HG03354 (cell line): ENCODE results near the gene RRAD.
"Not testable (repeated sequence)": the region's sequence is repeated elsewhere in the genome, so short reads cannot be mapped to it uniquely, and the experiment has no call there.

Experiments
- ATAC-seq: cut with Tn5 transposase; IDR thresholded peaks from one replicate; pipeline ENCODE4 v1.9.1; 2021; ENCODE audit warnings: mild to moderate bottlenecking; ENCODE audit not compliant: unreplicated experiment, poor library complexity, severe bottlenecking

Gene RRAD

DNA sequence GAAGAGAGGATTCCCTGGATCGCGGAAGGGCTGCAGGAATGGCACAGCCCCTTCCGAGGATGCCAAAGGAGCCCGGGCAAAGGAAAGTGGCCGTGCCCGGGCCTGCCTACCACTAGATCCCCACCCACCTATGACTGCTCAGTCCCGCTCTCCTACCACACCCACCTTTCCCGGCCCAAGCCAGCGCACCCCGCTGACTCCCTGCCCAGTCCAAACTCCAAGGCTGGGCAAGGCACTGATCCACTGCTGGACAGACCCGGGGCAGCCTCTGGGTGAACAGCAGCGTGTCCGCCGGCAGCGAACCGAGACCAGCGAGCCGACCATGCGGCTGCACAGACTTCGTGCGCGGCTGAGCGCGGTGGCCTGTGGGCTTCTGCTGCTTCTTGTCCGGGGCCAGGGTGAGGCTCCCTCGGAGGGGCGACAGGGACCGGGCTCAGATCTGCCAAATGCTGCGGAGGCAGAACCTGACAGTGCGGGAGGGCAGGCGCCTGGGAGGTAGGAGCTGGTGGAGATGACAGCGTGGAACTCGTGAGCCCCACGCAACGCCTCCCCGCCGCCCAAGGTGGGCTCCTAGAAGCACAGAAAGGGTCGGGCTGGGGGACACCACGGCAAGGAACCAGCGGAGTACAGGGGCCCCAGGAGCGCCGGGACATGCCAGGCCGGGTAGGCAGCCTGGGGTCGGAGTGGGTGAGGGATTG, 10.1 kb upstream of the RRAD start, which contains the start of gene CES2:
Gene CES2 (plus strand): TSS at position 203 of the 698 bp plus-strand sequence. CDS start 120 bp downstream, at position 323.
- no peak for ATAC-seq

DNA sequence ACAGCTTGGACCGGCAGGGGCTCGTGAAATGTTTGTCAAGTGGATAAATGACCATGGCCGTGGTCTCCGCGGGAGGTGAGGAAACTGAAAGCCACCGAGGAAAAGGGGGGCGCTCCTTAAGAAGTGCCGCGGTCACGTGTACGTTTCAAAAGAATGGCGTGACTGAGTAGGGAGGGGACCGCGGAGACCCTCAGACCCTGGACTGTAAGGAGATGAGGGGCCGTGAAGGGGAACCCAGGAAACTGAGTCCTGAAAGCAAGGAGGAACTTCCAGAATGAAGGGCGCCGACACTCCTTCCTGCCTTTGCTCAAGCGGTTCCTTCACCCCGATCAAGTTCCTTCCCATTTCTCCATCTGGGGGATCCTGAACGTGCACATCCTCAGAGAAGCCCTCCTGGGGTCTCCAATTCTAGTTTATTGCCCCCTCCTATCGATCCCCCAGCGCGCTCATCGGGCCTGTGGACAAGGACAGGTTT, 9.5 kb upstream of the RRAD start:
- ATAC-seq: not testable (repeated sequence)

DNA sequence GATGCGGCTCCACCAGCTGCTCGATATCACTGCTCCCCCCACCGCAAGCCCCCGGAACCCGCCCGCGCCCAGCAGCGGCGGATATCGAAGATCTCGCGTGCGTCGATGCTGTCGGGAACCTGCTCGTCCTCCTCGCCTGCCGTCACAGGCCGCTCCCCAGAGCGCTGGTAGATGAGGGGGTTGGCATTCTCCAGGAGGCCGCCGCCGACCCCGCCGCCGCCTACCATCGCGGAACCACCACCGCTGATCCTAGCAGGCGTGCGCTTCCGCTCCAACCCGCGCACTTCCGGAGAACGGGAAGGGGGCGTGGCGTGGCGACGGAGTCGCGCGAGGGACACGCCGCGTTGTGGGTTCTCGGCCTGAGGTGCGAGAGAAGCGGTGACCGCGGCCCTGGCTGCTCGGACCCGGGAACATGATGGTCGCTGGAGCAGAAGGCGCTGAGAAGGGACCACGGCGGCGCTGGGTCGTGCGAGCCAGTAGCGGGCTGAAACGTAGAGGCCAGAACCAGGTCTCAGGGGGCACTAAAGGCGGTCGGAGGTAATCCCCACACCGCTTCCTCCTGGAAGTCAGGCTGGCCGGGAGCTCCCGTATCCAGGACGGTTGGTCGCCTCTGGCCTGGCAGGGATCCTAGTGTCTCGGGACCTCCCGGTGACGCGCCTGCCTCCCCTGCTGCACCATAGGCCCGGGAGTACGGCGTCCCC, 9.0 kb upstream of the RRAD start, which contains the start of gene CIAO2B:
Gene CIAO2B (minus strand): TSS at position 265 of the 701 bp plus-strand sequence. CDS start 38 bp downstream, at position 227.
- ATAC-seq: peak; percentile 78

DNA sequence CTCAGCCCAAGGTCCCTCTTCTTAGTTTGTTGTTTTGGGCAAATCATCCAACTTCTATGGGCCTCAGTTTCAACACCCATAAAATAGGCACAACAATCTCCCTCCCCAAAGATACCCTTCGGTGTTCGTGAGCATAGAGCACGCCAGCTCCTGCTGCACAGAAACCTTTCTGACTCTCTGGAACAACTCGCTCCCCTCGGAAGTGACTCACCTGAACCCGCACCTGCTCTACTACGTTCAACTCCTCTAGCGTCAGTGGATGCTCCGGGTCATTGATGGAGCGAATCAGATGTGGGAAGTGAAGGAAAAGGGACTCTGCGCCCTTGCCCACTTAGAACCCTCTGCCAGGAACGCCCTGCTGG, 8.4 kb upstream of the RRAD start:
- ATAC-seq: peak; percentile 21

DNA sequence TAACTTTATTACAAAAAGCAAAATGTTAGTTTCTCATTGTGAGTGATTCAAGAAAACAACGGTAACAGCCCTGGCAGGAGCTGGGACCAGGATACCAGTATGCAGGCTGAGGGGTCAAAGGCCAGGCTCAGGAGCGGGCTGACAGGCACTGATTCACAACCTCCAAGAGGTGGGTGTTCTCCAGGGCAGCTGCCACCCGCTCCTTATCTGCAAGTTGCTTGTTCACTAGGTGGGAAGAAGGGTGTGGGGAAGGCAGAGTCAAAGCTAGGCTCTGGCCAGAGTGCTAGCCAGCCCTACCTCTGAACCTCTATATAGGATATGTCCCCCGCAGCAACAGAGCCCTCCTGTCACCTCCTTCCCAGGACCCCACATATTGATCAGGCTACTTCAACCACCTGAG, 6.7 kb upstream of the RRAD start:
- ATAC-seq: no peak

DNA sequence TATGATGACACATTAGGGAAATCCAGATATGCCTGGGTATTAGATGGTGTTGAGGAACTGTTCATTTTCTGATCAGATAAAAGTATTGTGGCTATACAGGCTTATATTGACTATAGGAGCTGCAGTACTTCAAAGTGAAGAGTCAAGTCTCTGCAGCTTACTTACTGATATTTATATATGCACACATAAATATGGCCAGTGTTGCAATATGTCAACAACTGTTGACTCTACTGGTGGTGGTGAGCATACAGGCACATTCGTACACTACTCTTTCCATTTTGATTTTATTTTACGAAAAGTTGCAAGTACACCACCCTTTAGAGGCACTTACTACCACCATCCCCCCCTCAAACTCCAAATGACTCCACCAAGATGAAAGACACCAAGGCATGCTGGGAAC, 6.3 kb upstream of the RRAD start:
- no peak for ATAC-seq

DNA sequence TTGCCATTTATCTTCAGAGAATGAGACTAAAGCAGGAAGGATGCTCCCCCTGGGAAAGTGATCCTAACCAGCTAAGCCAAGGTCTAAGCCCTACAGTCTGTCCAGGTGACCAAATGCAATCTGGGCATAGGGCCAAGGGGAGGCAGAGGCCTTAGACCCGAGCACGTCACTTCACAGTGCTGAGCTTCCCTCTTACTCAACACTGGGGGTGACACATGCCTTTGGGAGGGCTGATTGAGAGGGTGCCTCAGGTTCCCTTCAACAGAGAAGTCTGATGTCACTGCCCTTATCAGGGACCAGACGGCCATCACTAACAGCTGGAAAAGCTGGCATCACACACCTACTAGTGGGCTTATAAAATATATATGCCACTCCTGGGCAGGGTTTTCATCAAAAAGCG, 4.9 kb upstream of the RRAD start:
- ATAC-seq: no peak

DNA sequence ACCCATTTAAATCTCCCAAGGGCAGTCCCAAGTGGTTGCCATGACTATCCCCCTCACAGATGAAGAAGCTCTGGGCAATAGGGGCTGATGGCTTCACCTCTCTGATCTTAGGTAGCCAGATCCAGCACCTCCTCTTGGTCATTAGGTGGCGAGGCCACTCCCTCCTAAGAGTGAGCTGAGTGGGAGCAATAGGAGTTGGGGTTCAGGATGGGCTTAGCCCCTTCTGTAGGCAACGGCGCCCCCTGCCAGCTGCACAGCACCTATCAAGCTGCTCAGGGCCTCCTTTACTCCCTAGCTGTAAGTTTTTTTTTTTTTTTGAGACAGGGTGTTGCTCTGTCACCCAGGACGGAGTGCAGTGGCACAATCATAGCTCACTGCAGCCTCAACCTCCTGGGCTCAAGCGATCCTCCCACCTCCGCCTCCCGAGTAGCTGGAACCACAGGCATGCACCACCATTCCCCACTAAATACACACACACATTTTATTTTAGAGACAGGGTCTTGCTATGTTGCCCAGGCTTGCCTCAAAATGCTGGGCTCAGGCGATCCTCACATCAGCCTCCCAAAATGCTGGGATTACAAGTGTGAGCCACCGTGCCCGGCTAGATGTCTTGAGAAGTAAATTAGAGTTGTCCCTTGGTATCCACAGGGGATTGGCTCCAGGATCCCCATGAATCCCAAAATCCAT, 3.5 kb upstream of the RRAD start:
- ATAC-seq: no peak

DNA sequence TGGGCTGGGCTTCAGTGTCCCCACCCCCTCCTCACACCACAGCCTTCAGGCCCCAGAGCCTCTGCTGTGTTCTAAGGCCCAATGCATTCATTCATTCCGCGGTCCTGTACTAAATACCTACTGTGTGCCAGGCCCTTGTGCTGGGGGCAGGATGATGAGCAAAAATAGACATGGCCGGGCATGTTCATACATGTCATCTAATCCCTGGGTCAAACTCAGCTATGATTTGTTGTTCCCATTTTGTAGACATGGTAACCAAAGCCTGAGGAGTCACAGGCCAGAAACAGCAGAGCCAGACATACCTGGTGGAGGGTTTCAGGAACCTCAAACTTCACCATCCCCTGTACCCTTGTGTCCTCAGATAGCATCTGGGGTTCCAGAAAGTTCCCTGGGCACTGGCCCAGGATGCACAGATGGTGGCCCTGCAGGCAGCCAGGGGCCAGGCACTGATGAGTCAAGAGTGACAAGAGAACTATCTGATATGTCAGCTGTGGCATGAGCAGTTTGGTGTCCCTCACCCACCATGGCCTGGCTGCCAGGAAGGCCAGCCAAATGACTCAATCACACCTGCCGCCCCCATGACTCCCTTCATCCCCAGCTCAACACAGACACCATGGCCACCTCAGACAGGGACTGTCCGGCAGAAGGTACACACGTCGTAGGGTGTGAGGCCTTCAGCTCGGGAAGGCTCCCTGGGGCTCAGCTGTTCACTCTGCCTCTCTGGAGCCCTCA, 2.7 kb upstream of the RRAD start:
- ATAC-seq: no peak

DNA sequence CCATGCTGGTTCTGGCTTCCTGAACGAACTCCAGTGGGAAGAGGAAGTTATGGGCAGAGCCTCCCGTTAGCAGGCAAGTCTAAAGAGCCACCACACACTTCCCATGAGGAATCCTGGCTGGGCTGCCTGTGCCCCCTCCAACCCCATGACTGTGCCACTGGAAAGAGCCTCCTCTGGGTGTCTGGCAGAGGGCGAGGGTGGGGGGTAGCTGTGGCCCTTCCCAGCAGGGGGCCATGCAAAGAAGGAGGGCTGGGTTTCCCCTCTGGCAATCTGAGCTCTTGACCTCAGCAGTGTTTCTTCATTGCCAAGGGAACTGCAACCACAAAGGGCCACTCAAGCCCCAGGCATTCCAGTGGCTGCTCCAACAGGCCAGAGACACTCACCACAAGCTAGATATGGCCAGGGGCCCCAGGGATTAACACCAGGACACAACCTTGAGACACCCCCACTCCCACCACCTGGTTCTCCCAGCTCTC, 1.7 kb upstream of the RRAD start:
- ATAC-seq: peak; percentile 44

DNA sequence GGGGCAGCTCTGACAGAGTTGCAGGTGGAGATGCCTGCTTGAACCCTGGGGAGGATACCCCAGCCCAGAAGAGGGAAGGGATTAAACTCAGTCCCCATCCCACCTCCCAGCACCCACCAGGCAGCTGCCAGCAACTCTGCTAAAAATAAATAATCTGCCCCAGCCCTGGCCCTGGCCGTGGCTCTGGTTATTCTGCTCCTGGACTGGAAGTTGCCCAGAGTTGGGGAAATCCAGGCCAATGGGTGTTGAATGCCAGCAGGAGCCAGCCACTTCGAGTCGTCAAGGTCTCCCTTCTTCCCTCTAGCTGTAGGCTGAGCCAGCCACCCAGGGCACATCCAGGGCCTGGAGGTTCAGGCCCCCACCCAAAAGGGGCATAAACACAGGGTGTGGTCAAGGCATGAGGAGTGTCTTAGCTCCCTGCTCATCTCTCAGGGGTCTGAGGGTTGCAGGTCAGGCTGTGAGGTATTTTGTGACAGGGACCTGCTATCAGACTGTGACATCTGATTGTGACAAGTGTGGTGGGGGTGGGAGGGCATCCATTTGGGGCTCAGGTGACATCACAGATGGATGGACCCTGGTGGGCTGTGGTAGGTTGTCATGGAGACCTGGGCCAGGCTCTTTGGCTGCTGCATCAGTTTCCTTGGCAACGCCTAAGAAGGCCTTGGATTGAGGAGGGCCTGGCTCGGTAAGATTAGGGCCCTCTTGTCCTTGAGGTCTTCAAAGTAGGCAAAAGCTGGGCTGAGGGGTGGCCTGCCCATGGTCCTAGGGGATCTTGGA, 1.0 kb upstream of the RRAD start:
- ATAC-seq: no peak

DNA sequence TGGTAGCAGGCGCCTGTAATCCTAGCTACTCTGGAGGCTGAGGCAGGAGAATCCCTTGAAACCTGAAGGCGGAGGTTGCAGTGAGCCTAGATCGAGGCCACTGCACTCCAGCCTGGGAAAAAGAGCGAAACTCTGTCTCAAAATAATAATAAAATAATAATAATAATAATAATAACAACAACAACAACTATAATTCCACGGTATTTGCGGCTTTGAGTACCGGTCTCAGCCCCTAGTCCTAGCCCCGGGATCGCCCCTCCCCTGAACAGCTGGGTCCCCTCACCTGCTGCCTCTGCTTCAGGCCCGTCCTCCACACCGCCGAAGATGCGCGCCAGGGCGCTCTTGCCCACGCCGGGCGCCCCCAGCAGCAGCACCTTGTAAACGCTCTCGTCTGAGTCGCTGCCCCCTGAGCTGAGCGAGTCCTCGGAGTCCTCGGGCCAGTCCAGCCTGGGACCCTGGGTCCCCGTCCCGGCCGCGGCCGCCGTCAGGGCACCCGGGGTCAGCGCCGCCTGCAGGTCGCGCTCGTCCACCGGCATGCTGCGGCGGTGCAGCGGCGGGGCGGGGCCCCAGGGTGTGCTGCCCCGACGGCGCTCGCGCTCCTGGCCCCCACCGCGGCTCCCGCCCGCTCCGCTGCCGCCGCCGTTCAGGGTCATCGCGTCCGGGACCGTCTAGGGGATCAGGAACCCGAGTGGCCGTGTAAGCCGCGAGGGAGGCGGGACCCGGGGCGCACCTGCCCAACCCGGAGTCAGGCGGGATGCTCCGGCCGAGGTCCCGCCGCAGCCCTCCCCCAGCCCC, 611 bp downstream of the RRAD start:
- ATAC-seq: peak; percentile 48

DNA sequence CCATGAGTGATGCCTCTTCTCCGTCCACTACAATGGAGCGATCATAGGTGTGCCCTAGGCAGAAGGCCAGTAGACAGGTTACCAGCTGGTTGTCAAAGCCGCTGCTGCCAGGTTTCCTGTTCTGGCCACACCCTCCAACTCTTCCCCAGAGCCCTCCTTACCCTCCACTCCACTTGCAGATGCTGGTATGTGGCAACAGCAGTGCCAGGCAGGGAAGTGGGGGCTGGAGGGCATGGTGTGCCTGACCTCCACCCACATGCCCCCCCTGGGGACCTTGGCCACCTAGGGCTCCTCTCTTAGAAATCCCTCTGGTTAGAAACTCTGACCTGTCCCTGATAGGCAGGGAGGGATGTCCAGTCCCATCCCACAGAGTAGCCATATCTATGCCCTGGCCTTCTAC, 1.5 kb downstream of the RRAD start:
- ATAC-seq: no peak

DNA sequence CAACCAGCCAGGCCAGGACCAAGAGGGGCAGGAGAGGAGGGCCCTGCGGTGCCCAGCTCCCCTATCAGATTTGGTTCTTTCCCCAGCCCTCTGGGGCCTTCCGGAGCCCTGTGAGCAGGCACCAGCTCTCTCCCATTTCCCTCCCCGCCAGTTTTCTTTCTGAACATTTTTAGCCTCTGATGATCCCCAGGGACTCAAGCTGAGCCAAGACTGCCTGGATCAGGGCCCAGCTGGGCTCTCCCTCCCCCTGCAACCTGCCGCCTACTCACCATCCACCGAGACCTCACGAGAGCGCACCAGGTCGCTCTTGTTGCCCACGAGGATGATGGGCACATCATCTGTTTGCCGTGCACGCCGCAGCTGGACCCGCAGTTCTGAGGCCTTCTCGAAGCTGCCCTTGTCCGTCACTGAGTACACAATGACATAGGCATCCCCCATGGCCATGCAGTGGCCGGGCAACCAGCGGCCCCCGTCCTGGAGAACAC, 2.0 kb downstream of the RRAD start:
- ATAC-seq: no peak

DNA sequence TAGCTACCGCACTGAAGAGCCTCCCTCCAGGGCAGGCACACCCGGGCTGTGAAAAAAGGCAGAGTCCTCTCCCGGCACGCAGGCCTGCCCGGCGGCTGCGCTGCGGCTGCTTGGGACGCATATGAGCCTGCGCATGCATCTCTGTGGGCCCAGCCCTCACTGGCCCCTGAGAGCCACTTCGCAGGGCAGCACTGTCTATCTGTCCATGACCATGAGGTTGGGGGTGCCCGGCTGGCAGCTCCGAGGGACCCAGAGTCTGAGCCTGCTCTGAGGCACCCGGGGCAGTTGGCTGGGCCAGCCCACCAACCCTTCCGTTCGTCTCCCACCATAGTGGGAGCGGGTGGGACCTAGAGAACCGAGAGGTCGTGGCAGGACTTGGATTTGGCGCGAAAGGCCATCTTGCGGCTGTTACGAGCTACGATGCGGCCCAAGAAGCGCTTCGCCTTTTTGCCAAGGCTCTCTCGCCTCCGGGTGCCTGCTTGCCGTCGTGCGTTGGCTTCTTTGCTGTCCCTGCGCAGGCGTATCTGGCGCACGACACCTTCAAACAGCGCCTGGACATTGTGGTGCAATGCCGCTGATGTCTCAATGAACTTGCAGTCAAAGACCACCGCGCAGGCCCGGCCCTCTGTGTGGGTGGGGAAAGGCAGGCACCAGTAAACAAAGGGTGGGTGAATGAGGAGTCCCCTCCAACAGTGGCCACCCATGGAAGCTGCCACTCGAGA, 3.4 kb downstream of the RRAD start:
- ATAC-seq: no peak

DNA sequence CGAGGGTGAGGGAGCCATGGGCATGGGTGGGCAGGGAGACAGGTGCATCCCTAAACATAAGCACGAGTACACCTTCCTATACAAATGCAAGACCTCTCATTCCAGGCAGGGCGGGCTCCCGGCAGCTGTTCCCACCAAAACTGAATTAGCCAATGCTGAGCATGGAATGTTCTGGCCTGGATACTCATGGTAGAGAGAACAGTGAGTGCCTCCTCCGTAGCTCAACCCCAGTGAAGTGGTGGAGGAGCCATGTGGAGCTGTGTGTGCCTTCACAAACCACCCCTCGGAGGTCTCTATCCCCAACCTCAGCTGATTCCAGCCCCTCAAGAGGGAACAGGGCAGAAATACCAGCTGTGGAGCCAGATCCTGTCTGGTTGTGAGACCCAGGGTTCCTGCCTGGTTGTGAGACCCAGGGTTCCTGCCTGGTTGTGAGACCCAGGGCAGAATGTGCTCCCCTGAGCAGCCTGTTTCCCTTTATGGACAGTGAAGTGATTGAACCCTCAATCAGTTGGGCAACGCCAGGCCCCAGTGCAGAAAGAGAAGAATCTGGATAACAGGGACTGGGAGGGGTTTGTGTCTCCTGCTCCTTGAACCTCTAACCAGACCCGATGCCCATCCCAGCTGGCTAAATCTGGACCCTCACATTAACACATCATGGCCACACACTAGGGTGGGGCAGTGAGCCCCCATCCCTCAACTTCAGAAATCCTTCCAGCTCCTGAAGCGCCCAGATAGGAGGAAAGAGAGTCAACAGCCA, 4.2 kb downstream of the RRAD start:
- no peak for ATAC-seq

DNA sequence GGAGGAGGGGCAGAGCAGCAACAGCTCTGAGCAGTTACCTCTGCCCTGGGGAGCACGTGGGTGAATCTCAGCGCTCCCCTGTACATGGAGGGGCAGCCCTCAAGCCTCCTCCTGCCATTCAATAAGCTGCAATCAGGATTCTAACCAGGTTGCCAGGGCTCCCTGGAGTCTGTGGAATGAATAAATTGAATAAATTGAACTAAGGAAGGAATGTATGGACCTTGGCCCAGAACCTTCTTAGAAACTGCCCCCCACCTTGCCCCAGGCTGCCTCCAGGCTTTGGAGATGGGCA, 5.1 kb downstream of the RRAD start:
- ATAC-seq: no peak
